Body of pancreas (tissue), 4 donors: ENCODE data around the gene POGZ.

Experiments used
- POLR2A ChIP-seq, 3 donors: fragments of 450-650 bp; IDR thresholded peaks; one replicate each; pipeline ENCODE4 v1.6.1; 2016; ENCODE audit warnings: antibody characterized with exemption in 3 of 3, mild to moderate bottlenecking in 2 of 3
- TF ChIP-seq, protein P1 (sequence below), 7 experiments: fragments of 450-650 bp in 4 of 7; fragments of 200-600 bp in 3 of 7; sonication (generic) in 3 of 7; IDR thresholded peaks; one replicate each; pipeline ENCODE4 v1.5.1; 2016 to 2019; ENCODE audit warnings: antibody characterized with exemption in 7 of 7

DNA sequence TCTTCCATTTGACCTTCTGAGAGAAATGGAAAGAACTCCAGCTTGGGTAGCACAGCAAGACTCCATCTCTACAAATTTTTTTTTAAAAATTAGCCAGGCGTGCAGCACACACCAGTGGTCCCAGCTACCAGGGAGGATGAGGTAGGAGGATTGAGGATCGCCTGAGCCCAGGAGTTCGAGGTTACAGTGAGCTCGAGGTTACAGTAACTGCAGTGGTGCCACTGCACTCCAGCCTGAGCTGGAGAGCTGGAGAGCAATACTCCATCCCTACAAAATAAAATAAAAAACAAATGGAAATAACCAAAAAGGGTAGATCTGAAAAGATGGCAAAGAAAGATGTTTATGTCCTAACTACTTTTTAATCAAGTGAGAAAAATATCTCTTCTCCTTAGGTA lies 14.5 kb downstream of the POGZ start:
- TF ChIP-seq, protein P1, sequence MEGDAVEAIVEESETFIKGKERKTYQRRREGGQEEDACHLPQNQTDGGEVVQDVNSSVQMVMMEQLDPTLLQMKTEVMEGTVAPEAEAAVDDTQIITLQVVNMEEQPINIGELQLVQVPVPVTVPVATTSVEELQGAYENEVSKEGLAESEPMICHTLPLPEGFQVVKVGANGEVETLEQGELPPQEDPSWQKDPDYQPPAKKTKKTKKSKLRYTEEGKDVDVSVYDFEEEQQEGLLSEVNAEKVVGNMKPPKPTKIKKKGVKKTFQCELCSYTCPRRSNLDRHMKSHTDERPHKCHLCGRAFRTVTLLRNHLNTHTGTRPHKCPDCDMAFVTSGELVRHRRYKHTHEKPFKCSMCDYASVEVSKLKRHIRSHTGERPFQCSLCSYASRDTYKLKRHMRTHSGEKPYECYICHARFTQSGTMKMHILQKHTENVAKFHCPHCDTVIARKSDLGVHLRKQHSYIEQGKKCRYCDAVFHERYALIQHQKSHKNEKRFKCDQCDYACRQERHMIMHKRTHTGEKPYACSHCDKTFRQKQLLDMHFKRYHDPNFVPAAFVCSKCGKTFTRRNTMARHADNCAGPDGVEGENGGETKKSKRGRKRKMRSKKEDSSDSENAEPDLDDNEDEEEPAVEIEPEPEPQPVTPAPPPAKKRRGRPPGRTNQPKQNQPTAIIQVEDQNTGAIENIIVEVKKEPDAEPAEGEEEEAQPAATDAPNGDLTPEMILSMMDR (IDR thresholded peaks at IDR 0.05), result no peak
- TF ChIP-seq POLR2A (IDR thresholded peaks at IDR 0.05), result no peak
